Adipocyte (in vitro differentiated cells): ENCODE data around the gene SIX5.
"Not testable (repeated sequence)": the region's sequence is repeated elsewhere in the genome, so short reads cannot be mapped to it uniquely, and the experiment has no call there.

ENCODE experiments used
- DNase-seq: peaks from one replicate; pipeline ENCODE4 v3.0.0-alpha.2; 2015; ENCODE audit warnings: low read depth
- H3K27me3 ChIP-seq: replicated peaks from 2 replicates; pipeline ENCODE4 v1.7.0; 2013; ENCODE audit warnings: mild to moderate bottlenecking, low read length, moderate library complexity; ENCODE audit not compliant: control insufficient read depth, insufficient read depth
- H3K36me3 ChIP-seq: 2 replicates; pipeline ENCODE4 v1.7.0; 2013; ENCODE audit warnings: low read length, mild to moderate bottlenecking, moderate library complexity; ENCODE audit not compliant: control insufficient read depth, insufficient read depth, severe bottlenecking
- H3K4me1 ChIP-seq: 2 replicates; pipeline ENCODE4 v1.7.0; 2013; ENCODE audit warnings: mild to moderate bottlenecking, low read length, moderate library complexity; ENCODE audit not compliant: control insufficient read depth, insufficient read depth
- H3K4me3 ChIP-seq: 2 replicates; pipeline ENCODE4 v1.7.0; 2013; ENCODE audit warnings: mild to moderate bottlenecking, low read length, moderate library complexity
- H3K9ac ChIP-seq: 2 replicates; pipeline ENCODE4 v1.7.0; 2013; ENCODE audit warnings: mild to moderate bottlenecking, low read length, moderate library complexity
- H3K9me3 ChIP-seq: 2 replicates; pipeline ENCODE4 v1.7.0; 2013; ENCODE audit warnings: mild to moderate bottlenecking, low read length, moderate library complexity; ENCODE audit not compliant: control insufficient read depth

SIX5 gene

GRCh38 chr19:45745606-45746005 is 23.4 kb downstream of the SIX5 start:
- no peak for DNase-seq
- Histone ChIP-seq H3K4me1 (peaks cover 4% of the 10 kb centered on the region), H3K4me3 (no peak overlapping the region)

GRCh38 chr19:45742969-45743368 is 26.1 kb downstream of the SIX5 start:
- no peak for DNase-seq
- Histone ChIP-seq H3K9ac (no peak overlapping the region), H3K9me3 (no peaks in the 10 kb centered on the region), H3K4me3 (no peak overlapping the region), H3K27me3 (no peaks in the 10 kb centered on the region), H3K36me3 (no peaks in the 10 kb centered on the region), H3K4me1 (peaks cover 8% of the 10 kb centered on the region)

More at GRCh38 chr19:45745606-45746005, 23.4 kb downstream of the SIX5 start:
- Histone ChIP-seq H3K36me3 (no peaks in the 10 kb centered on the region), H3K9me3 (no peaks in the 10 kb centered on the region), H3K27me3 (no peaks in the 10 kb centered on the region), H3K9ac (no peak overlapping the region)

GRCh38 chr19:45739498-45740439 is 29.3 kb downstream of the SIX5 start:
- Histone ChIP-seq H3K36me3 (no peaks in the 10 kb centered on the region), H3K27me3 (no peaks in the 10 kb centered on the region), H3K4me3 (no peak overlapping the region), H3K9ac (no peak overlapping the region), H3K4me1 (peaks cover 4% of the 10 kb centered on the region), H3K9me3 (no peaks in the 10 kb centered on the region)
- no peak for DNase-seq

GRCh38 chr19:45733160-45733810 is 35.8 kb downstream of the SIX5 start, which contains the start of gene MEIOSIN:
Gene MEIOSIN (plus strand): TSS chr19:45733439. CDS start chr19:45735377, 1,938 bp downstream.
- Histone ChIP-seq H3K4me1 (peaks cover 13% of the 10 kb centered on the region), H3K4me3 (no peak within 1 kb of the TSS)
- DNase-seq = no peak

GRCh38 chr19:45730368-45731288 is 38.4 kb downstream of the SIX5 start, which contains the start of gene FBXO46:
Gene FBXO46 (minus strand): TSS chr19:45730896. CDS start chr19:45713495, 17,401 bp downstream.
- DNase-seq = peak; percentile 99
- Histone ChIP-seq H3K4me3 (peak within 1 kb of the TSS; percentile 99), H3K36me3 (no peaks in the 10 kb centered on the region), H3K27me3 (no peaks in the 10 kb centered on the region), H3K9ac (peak within 1 kb of the TSS; percentile 96), H3K4me1 (peaks cover 13% of the 10 kb centered on the region), H3K9me3 (no peaks in the 10 kb centered on the region)

More at GRCh38 chr19:45733160-45733810, 35.8 kb downstream of the SIX5 start, which contains the start of gene MEIOSIN:
- Histone ChIP-seq H3K27me3 (no peaks in the 10 kb centered on the region), H3K36me3 (no peaks in the 10 kb centered on the region), H3K9ac (no peak within 1 kb of the TSS), H3K9me3 (no peaks in the 10 kb centered on the region)

GRCh38 chr19:45729800-45730290 is 39.2 kb downstream of the SIX5 start:
- Histone ChIP-seq H3K9ac (peak overlapping the region; percentile 96), H3K9me3 (no peaks in the 10 kb centered on the region), H3K27me3 (no peaks in the 10 kb centered on the region), H3K36me3 (no peaks in the 10 kb centered on the region), H3K4me1 (peaks cover 13% of the 10 kb centered on the region), H3K4me3 (peak overlapping the region; percentile 99)
- peak; percentile 43 for DNase-seq

- H3K9ac ChIP-seq, H3K36me3 ChIP-seq, DNase-seq, H3K9me3 ChIP-seq, H3K4me3 ChIP-seq, H3K27me3 ChIP-seq: not testable (repeated sequence)
- peaks cover 18% of the 10 kb centered on the region for H3K4me1 ChIP-seq
Observed at GRCh38 chr19:45728683-45729082, 40.4 kb downstream of the SIX5 start.

GRCh38 chr19:45720065-45720464 is 49.0 kb downstream of the SIX5 start:
- H3K4me1 ChIP-seq = peaks cover 52% of the 10 kb centered on the region
- H3K9ac ChIP-seq, H3K27me3 ChIP-seq, H3K9me3 ChIP-seq, DNase-seq, H3K4me3 ChIP-seq, H3K36me3 ChIP-seq: not testable (repeated sequence)

- no peaks in the 10 kb centered on the region for H3K9me3 ChIP-seq
- DNase-seq = no peak
- H3K4me1 ChIP-seq = peaks cover 42% of the 10 kb centered on the region
- H3K27me3 ChIP-seq = no peaks in the 10 kb centered on the region
- peak overlapping the region; percentile 97 for H3K4me3 ChIP-seq
- peaks cover 4% of the 10 kb centered on the region for H3K36me3 ChIP-seq
- H3K9ac ChIP-seq = peak overlapping the region; percentile 82
Observed at GRCh38 chr19:45717983-45718650, 50.9 kb downstream of the SIX5 start.
